Activated T-cell treated with anti-CD3 and anti-CD28 coated beads for 4 hours (primary cell): ENCODE data around the gene OR4X1.
A peak's percentile ranks its signal among the peaks of the same experiment; 100 is the strongest.
"Not testable (repeated sequence)": the region's sequence is repeated elsewhere in the genome, so short reads cannot be mapped to it uniquely, and the experiment has no call there.

Experiments used
- DNase-seq: peaks from one replicate; pipeline ENCODE4 v3.0.0-alpha.2; 2020

Gene OR4X1

DNA sequence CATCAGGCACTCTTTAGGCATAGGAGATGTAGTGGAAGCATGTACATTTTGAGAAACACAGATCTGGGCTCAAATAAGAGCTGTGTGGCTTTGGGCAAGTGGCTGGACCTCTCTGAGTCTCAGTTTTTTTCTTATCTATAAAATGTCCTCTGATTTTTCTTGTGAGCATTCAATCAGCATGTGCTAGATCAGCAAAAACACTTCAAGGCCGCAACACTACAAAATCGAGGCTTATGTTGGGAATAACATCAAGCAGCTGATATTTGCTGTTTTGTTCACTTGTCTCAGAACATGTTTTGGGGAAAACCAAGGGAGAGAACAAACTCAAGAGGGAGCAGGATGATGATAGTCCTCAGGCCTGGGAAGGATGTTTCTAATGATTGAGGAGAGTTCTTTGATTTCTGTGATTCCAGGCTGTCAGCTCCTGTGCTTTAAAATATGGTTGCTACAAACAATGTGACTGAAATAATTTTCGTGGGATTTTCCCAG, at the start of gene OR4X1:
Gene OR4X1 (plus strand): TSS at position 439 of the 489 bp plus-strand sequence. CDS start 0 bp downstream, at position 439.
- no peak for DNase-seq

GRCh38 chr11:48216510-48216909, 47.2 kb upstream of the OR4X1 start, which contains the start of gene OR4B1:
Gene OR4B1 (plus strand): TSS chr11:48216810. CDS start chr11:48216810, 0 bp downstream.
- DNase-seq = no peak

GRCh38 chr11:48228761-48229160, 34.9 kb upstream of the OR4X1 start:
- no peak for DNase-seq

DNA sequence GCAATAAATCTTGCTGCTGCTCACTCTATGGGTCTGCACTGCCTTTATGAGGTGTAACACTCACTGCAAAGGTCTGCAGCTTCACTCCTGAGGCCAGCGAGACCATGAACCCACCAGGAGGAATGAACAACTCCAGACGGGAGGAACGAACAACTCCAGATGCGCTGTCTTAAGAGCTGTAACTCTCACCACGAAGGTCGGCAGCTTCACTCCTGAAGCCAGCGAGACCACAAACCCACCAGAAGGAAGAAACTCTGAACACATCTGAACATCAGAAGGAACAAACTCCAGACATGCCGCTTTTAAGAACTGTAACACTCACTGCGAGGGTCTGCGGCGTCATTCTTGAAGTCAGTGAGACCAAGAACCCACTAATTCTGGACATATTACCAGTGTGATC, 33.6 kb upstream of the OR4X1 start:
- DNase-seq = not testable (repeated sequence)

GRCh38 chr11:48237727-48238126, 25.9 kb upstream of the OR4X1 start:
- no peak for DNase-seq

- no peak for DNase-seq
Observed at GRCh38 chr11:48242501-48242900, 21.2 kb upstream of the OR4X1 start.

DNA sequence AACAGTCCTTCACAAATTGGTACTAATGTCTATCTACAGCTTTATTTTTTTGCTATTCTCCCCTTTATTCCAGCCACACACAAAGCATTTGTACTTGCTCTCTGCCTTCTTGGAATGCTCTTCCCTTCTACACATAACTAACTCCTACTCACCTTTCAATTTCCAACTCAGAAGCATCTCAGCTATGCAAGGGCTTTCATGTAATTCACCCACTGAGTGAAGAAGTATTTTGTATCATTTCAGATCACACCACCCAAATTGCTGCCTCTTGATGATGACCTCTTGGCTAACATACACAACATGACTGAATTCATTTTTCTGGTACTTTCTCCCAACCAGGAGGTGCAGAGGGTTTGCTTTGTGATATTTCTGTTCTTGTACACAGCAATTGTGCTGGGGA, 18.9 kb upstream of the OR4X1 start, which contains the start of gene OR4X2:
Gene OR4X2 (plus strand): TSS at position 301 of the 400 bp plus-strand sequence. CDS start 0 bp downstream, at position 301.
- DNase-seq = no peak

GRCh38 chr11:48248902-48249301, 14.8 kb upstream of the OR4X1 start:
- DNase-seq = no peak

- DNase-seq = no peak
Observed at GRCh38 chr11:48261600-48261999, 2.1 kb upstream of the OR4X1 start.

GRCh38 chr11:48270621-48271020, 7.0 kb downstream of the OR4X1 start:
- DNase-seq = no peak

GRCh38 chr11:48272606-48273005, 8.9 kb downstream of the OR4X1 start:
- DNase-seq = no peak

- no peak for DNase-seq
Observed at GRCh38 chr11:48305923-48306322, 42.3 kb downstream of the OR4X1 start, which contains the start of gene OR4S1. Gene OR4S1 (plus strand): TSS chr11:48306223. CDS start chr11:48306223, 0 bp downstream.

DNA sequence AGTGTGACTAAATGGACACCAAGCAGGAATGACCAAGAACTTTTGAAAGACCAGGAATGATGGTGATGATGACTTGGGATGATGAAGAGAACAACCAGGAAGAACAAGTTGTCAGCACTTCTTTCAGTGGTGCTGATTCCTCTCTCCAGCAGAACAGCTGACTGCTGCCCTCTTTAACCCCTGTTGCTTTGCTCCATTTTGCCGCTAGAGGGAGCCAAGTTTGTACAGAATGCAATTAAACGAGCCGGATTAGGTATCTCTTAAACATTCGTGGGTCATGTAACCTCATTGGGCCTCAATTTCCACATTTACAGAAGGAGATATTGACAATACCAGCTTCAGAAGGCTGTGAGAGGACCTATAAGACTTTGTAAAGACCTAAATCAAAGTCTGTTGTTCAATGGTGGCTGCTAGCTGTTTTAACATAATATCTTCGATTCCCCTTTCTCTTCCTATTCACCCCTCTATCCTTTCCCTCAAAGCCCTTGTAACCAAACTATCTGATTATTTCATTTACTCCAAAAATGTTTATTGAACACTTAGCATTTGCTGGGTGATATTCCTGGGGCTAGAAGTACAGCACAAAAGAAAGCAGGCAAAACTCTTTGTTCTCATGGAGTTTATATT, 44.2 kb downstream of the OR4X1 start:
- peak; percentile 58 for DNase-seq

DNA sequence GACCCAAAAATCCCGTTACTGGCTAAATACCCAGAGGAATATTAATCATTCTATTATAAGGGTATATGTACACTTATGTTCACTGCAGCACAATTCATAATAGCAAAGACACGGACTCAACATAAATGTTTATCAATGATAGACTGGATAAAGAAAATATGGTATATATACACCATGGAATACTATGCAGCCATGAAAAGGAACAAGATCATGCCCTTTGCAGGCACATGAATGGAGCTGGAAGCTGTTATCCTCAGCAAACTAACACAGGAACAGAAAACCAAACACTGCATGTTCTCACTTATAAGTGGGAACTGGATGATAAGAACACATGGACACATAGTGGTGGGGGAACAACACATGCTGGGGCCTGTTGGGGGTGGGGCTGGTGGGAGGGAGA, 49.9 kb downstream of the OR4X1 start:
- DNase-seq = not testable (repeated sequence)
